ENCODE results near the gene ODC1.

Gene ODC1

DNA sequence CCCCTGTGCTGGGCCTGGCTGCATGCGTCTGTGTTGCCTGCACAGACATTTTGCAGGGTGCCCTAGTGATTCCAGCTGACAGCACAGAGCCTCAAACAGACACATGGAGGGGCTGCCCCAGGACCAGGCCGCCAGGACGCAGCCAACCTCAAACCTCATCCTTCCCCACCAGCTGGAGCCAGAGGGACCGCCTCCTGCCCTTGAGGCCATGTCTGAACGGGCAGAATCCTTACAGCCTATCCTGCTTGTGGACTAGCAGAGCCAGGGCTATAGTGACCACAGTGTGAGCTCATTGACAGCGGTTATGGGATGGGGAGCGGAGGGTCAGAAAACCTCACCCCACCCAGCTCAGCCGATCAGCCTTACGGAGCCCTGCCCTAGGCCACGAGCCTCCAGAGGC is 22.4 kb downstream of the ODC1 start:
- TF ChIP-seq, protein P1, sequence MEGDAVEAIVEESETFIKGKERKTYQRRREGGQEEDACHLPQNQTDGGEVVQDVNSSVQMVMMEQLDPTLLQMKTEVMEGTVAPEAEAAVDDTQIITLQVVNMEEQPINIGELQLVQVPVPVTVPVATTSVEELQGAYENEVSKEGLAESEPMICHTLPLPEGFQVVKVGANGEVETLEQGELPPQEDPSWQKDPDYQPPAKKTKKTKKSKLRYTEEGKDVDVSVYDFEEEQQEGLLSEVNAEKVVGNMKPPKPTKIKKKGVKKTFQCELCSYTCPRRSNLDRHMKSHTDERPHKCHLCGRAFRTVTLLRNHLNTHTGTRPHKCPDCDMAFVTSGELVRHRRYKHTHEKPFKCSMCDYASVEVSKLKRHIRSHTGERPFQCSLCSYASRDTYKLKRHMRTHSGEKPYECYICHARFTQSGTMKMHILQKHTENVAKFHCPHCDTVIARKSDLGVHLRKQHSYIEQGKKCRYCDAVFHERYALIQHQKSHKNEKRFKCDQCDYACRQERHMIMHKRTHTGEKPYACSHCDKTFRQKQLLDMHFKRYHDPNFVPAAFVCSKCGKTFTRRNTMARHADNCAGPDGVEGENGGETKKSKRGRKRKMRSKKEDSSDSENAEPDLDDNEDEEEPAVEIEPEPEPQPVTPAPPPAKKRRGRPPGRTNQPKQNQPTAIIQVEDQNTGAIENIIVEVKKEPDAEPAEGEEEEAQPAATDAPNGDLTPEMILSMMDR (IDR thresholded peaks at IDR 0.05) = no peak

DNA sequence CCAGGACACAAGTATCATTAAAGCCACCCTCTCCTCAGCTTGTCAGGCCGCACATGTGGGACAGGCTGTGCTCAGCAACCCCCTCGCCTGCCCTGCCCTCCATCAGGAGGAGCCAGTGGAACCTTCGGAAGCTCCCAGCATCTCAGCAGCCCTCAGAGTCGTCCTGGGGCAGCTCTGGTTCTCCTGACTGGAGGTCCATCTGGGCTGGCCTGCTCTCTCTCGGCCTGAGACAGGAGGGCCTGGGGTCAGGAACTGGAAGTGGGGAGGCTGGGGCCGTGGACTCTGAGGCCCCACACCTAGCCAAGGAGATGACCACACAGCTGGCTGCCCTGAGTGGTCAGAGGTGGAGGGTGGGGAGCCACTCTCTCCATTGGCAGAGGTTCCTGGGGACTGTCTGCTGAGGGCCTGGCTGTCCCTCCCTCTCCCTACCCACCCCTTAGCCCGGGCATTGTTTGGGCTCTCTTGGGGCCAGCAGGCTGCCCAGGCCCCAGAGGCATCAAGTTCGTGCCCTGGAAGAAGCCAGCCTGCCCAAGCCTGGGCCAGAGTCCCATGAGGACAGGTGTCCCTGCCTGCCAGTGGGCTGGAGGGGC is 23.1 kb downstream of the ODC1 start:
- TF ChIP-seq, protein P1 (IDR thresholded peaks at IDR 0.05) = no peak

DNA sequence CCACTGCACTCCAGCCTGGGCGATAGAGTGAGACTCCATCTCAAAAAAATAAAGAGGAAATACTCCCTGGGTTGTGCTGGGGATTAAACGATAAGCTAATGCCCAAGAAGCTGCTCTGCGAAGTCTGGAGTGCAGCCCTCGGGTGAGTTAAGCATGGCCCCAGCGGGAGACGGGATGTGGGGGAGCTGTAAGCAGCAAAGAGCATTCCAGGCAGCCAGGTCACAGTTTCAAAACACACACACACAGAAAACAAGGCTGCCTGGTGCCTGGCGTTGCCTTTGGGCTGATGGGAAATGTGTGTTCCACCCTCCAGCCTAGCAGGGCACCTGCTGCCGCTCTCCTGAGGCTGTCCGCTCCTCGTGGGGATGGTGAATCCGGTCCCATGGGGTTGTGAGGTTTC is 24.1 kb downstream of the ODC1 start:
- TF ChIP-seq, protein P1 (IDR thresholded peaks at IDR 0.05) = no peak

DNA sequence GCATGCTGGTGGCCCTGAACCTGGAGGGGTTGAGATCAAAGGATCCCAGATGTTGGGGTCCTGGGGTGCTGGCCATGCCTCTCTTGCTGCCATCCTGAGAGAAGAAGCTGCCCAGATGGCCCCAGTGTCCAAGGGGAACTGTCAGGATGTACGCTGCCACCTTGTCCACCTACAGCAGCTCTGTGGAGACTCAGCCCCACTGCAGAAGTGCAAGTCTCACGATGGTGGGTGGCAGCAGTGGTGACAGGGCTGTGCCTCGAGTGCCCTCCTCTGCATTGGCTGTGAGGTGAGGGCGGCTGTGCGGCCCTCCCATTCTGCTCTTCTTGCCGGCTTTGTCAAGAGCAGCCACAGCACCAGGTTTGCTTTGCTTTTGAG is 24.7 kb downstream of the ODC1 start:
- TF ChIP-seq, protein P1 (IDR thresholded peaks at IDR 0.05) = no peak

DNA sequence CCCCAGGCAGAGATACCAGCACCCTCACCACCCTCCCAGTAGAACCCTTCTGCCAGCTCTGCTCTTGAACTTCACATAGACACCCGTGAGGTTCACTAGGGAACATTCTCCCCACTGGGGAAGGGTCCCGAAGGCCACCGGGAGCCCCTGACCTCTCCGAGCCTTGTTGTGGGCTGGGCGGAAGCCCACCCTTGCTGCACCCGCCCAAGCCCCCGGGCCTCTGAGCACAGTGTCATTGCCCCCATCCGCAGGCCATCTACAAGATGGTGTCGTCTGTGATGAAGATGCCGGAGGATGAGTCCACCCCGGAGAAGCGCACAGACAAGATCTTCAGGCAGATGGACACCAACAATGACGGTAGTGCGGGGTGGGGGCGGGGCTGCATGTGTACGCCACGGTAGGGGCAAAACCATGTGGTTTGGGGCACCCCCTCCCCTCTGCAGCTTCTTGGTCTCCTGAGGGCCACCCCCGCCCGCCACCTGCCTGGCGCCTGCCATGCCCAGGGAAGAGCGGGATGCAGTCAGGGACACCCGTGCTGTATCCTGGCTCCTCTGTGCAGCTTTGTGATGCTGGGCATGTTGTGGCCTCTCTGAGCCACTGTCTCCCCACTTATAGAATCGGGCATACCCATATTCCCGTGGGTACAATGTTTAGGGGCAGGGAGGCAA is 25.3 kb downstream of the ODC1 start:
- TF ChIP-seq, protein P1 (IDR thresholded peaks at IDR 0.05) = no peak

DNA sequence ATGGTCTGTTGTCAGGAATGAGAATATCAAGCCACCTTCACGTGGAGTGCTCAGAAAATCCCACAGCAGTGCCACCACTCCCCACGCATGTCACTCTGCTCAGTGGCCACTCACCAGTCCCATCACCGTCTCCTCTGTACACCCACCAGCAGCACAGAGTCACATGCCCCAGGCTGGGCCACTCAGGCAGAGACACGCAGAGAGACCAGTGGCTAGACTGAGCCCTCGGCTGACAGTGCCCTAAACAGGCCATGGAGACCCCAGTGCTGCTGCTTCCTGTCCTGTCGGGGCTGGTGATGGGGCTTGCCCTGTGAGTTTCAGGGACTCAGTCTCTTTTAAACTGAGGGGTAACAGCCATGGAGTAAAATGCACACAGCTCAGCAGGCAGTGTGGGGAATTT is 25.9 kb downstream of the ODC1 start:
- TF ChIP-seq, protein P1 (IDR thresholded peaks at IDR 0.05) = no peak

DNA sequence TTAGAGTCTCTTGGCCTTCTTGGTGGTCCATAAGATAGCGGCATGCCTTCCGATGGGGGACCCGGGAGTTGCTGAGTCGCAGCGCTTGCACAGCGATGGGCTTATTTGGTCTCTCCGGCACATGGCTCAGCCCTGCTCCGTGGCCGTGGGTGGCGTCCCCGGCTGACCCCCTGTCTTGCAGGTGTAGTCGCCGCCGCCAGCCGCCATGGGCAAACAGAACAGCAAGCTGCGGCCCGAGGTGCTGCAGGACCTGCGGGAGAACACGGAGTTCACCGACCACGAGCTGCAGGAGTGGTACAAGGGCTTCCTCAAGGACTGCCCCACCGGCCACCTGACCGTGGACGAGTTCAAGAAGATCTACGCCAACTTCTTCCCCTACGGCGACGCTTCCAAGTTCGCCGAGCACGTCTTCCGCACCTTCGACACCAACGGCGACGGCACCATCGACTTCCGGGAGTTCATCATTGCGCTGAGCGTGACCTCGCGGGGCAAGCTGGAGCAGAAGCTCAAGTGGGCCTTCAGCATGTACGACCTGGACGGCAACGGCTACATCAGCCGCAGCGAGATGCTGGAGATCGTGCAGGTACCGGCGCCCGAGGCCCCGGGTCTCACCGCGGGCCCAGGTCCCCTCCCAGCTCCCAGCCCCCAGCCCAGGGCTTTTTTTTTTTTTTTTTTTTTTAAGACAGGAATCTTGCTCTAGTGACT is 28.4 kb downstream of the ODC1 start:
- TF ChIP-seq, protein P1 (IDR thresholded peaks at IDR 0.05) = no peak

Measured in LNCAP (cell line).